Calu3 (cell line): ENCODE results near the gene ARHGAP15. TPM values are rescaled to one million over a fixed set of nuclear protein-coding genes. Genes with fewer than 3 reads are reported as not detected.
A peak's percentile ranks its signal among the peaks of the same experiment; 100 is the strongest.

Experiments used
- BruUV-seq: library from RNA; stranded (reverse); fragments of 400-500 nt; replicated peaks from 2 replicates; lab custom pipeline; 2021; lab: Mats Ljungman, UMichigan
- CTCF ChIA-PET: fragments of 300-600 bp; sonication (Branson Sonifier 250); formaldehyde crosslinking; loops from one replicate; lab custom pipeline; 2022; ENCODE audit warnings: antibody characterized with exemption; lab: Charles Lee
- DNase-seq: peaks from one replicate; pipeline ENCODE4 v3.0.0; 2022
- H3K27ac Mint-ChIP-seq: one replicate; pipeline ENCODE4 v1.8.0; 2022; ENCODE audit warnings: mixed read lengths; ENCODE audit not compliant: unreplicated experiment
- H3K27me3 Mint-ChIP-seq: one replicate; pipeline ENCODE4 v1.8.0; 2022; ENCODE audit warnings: mixed read lengths; ENCODE audit not compliant: unreplicated experiment
- H3K36me3 Mint-ChIP-seq: one replicate; pipeline ENCODE4 v1.8.0; 2022; ENCODE audit warnings: mild to moderate bottlenecking, moderate library complexity, mixed read lengths; ENCODE audit not compliant: insufficient read depth, unreplicated experiment
- H3K4me1 Mint-ChIP-seq: one replicate; pipeline ENCODE4 v1.8.0; 2022; ENCODE audit warnings: mild to moderate bottlenecking, low read depth, mixed read lengths; ENCODE audit not compliant: unreplicated experiment
- H3K4me3 Mint-ChIP-seq: one replicate; pipeline ENCODE4 v1.8.0; 2022; ENCODE audit warnings: mild to moderate bottlenecking, low read depth, moderate library complexity, mixed read lengths; ENCODE audit not compliant: unreplicated experiment
- H3K9me3 Mint-ChIP-seq: one replicate; pipeline ENCODE4 v1.8.0; 2022; ENCODE audit warnings: low read depth, mixed read lengths; ENCODE audit not compliant: unreplicated experiment
- intact Hi-C: fragments of 100-400 bp; cut with micrococcal nuclease; formaldehyde crosslinking; loops from one replicate; pipeline ENCODE4 v1.10.0; 2022; ENCODE audit not compliant: unreplicated experiment
- total RNA-seq: library from RNA; stranded (reverse); gene quantifications from 2 replicates; pipeline ENCODE4 v1.2.3, GENCODE V29; 2022
- TF ChIP-seq, protein P1 (sequence below): fragments of 200-600 bp; IDR thresholded peaks from one replicate; pipeline ENCODE4 v1.8.0; 2022; ENCODE audit warnings: antibody characterized with exemption; ENCODE audit not compliant: unreplicated experiment

The ARHGAP15 gene
- total RNA-seq, 1 experiment from 2014 or later = not detected

DNA sequence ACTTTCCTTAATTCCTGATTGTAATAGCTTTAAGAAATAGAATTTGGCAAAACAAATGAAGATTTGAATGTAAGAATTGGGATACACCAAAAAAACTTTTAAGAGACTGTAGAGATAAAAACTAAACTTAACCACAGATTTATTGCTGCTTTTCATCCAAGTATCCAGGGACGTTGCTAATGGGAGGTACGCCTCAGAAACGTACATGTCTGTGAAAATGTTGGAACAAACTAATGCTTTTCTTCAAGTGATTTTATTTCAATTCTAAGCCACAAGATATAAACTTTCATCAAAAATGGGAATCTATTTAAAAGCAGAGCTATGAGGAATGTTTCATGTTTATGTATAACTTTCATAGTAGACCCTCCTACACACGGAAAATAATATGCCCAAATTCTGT lies 66.3 kb downstream of the ARHGAP15 start:
- H3K27ac Mint-ChIP-seq = no peak overlapping the region
- intact Hi-C loops = no loop called here
- H3K27me3 Mint-ChIP-seq = no peaks in the 10 kb centered on the region
- no TSS peak for BruUV-seq
- TF ChIP-seq, protein P1, sequence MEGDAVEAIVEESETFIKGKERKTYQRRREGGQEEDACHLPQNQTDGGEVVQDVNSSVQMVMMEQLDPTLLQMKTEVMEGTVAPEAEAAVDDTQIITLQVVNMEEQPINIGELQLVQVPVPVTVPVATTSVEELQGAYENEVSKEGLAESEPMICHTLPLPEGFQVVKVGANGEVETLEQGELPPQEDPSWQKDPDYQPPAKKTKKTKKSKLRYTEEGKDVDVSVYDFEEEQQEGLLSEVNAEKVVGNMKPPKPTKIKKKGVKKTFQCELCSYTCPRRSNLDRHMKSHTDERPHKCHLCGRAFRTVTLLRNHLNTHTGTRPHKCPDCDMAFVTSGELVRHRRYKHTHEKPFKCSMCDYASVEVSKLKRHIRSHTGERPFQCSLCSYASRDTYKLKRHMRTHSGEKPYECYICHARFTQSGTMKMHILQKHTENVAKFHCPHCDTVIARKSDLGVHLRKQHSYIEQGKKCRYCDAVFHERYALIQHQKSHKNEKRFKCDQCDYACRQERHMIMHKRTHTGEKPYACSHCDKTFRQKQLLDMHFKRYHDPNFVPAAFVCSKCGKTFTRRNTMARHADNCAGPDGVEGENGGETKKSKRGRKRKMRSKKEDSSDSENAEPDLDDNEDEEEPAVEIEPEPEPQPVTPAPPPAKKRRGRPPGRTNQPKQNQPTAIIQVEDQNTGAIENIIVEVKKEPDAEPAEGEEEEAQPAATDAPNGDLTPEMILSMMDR = no peak
- H3K36me3 Mint-ChIP-seq = no peaks in the 10 kb centered on the region
- H3K4me3 Mint-ChIP-seq = no peak overlapping the region
- H3K4me1 Mint-ChIP-seq = no peaks in the 10 kb centered on the region
- CTCF ChIA-PET = no interaction called here
- H3K9me3 Mint-ChIP-seq = no peaks in the 10 kb centered on the region
- no peak for DNase-seq

DNA sequence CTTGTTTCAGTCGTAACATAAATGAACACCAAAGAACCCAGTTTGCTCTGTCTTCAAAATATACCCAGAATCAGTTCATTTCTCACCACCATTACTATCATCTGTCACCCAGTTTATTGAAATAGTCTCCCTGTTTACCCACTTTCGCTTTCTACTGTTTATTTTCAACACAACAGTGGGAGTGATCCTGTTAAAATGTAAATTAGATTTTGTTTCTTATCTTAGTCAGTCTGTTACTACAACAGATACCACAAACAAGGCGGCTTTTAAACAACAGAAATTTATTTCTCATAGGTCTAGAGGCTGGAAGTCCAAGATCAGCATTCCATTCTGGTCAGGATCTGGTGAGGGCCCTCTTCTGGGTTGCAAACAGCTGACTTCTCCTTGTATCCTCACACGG lies 74.8 kb downstream of the ARHGAP15 start:
- DNase-seq = no peak
- no TSS peak for BruUV-seq
- no peak overlapping the region for H3K27ac Mint-ChIP-seq
- intact Hi-C loops = no loop called here
- no peak overlapping the region for H3K4me3 Mint-ChIP-seq
- H3K9me3 Mint-ChIP-seq = no peaks in the 10 kb centered on the region
- no peaks in the 10 kb centered on the region for H3K27me3 Mint-ChIP-seq
- no peaks in the 10 kb centered on the region for H3K36me3 Mint-ChIP-seq
- CTCF ChIA-PET = no interaction called here
- H3K4me1 Mint-ChIP-seq = no peaks in the 10 kb centered on the region
- TF ChIP-seq, protein P1 = no peak

DNA sequence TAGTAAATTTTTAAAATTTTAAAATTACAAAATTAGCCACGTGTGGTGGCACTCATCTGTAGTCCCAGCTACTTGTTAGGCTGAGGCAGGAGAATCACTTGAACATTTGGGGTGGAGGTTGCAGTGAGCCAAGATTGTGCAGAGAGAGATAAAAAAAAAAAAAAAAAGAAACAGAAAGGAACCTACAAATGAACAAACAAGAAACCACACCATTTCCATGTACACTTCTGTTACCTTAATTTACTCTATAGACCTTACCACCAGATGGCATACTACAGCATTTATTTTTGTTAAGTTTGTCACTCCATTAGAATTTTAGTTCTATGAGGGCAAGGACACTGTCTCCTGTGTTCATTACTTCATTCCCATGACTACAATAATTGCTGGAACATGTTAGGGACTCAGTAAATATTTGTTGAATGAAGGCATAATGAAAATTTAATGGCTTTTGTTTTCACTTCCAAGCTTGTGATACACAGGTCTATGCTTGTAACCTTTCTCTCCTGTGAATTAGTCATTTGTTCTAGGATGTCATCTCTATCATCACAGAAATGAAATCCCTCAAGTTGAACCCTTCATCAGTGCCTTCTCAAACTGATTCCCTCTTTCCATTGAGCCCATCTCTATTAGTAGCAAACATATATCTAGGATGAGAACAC lies 76.0 kb downstream of the ARHGAP15 start:
- BruUV-seq = no TSS peak
- no peaks in the 10 kb centered on the region for H3K4me1 Mint-ChIP-seq
- CTCF ChIA-PET = interaction anchor here (0.7 kb wide), 1 partner anchor 12 kb away, joined by 3 read pairs; no protein-coding TSS in a partner anchor
- H3K4me3 Mint-ChIP-seq = no peak overlapping the region
- H3K9me3 Mint-ChIP-seq = no peaks in the 10 kb centered on the region
- TF ChIP-seq, protein P1 = peak; percentile 50
- DNase-seq = no peak
- intact Hi-C loops = loop anchor here (1.0 to 5.0 kb wide), 2 partner anchors 43 to 54 kb away; no protein-coding TSS in a partner anchor
- H3K27me3 Mint-ChIP-seq = no peaks in the 10 kb centered on the region
- H3K27ac Mint-ChIP-seq = no peak overlapping the region
- no peaks in the 10 kb centered on the region for H3K36me3 Mint-ChIP-seq

DNA sequence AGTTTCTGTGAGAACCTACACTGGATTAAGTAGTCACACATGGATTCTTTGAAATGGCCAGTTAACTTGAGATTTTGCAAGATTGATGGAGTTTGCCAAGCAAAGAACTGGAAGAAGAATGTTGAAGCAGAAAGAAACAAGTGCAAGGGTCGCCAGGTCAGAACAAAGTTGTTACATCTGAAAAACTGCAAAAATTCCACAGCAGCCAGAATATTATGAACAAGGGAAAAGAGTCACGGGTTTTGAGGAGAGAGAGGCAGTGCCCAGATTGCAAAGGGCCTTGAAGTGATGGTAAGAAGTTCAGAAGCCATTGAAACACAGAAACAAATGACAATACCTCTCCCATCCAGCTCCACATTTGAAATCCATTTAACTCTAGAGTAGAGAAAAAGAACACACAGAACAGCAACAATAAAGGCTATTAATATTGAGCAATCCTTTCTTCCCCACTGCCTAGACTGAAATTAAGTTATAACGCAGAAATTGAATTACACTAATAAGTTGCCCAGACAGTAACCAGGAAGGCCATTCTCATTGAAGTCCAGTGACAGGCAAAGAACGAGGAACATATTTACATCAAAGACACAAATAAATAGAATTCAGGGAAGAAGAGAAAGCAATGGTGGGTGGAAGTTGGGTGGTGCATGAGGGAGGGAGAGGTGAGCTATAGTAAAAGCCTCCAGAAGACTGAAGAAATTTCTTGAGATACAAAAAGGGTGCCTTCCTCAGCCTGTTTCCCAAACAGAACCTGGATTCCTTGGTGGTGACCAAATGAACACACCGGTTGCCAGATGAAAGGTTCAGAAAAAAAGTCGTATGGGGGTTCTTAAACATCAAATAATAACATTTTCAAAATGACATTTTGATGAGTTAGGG lies 80.6 kb downstream of the ARHGAP15 start:
- CTCF ChIA-PET = no interaction called here
- BruUV-seq = no TSS peak

More for the DNA sequence above, 80.6 kb downstream of the ARHGAP15 start:
- no peak overlapping the region for H3K4me3 Mint-ChIP-seq
- no peak for DNase-seq
- intact Hi-C loops = loop anchor here (5.0 kb wide), 1 partner anchor 48 kb away; no protein-coding TSS in a partner anchor
- TF ChIP-seq, protein P1 = no peak
- H3K27me3 Mint-ChIP-seq = no peaks in the 10 kb centered on the region
- no peaks in the 10 kb centered on the region for H3K9me3 Mint-ChIP-seq
- H3K4me1 Mint-ChIP-seq = no peaks in the 10 kb centered on the region
- no peak overlapping the region for H3K27ac Mint-ChIP-seq
- H3K36me3 Mint-ChIP-seq = no peaks in the 10 kb centered on the region
